HK-2 (cell line): Measurements from ENCODE around the gene OR2A14.
"Not testable (repeated sequence)": the region's sequence is repeated elsewhere in the genome, so short reads cannot be mapped to it uniquely, and the experiment has no call there.

ENCODE experiments used
- DNase-seq: peaks from one replicate; pipeline ENCODE4 v3.0.0-alpha.2; 2018; ENCODE audit not compliant: unreplicated experiment

OR2A14 gene

DNA sequence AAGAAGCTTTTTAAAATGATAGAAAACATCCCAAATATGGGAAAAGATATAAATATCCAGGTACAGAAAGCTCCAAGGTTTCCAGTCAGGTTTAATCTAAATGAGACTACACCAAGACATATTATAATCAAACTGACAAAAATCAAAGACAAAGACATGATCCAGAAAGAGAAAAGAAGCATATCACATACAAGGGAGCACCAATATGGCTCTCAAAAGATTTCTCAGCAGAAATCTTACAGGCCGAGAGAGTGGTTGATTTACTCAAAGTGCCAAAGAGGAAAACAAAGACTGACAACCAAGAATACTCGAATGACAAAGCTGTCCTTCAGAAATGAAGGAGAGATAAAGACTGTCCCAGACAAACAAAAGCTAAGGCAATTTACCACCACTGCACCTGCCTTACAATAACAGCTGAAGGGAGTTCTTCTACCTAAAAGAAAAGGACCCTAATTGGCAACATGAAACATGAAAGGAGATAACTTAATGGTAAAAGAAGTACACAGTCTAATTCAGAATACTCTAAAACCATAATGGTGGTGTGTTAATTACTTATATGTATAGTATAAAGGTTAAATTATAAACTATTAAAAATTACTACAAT lies 25.4 kb downstream of the OR2A14 start:
- no peak for DNase-seq

GRCh38 chr7:144158861-144159260 lies 35.9 kb downstream of the OR2A14 start:
- no peak for DNase-seq

DNA sequence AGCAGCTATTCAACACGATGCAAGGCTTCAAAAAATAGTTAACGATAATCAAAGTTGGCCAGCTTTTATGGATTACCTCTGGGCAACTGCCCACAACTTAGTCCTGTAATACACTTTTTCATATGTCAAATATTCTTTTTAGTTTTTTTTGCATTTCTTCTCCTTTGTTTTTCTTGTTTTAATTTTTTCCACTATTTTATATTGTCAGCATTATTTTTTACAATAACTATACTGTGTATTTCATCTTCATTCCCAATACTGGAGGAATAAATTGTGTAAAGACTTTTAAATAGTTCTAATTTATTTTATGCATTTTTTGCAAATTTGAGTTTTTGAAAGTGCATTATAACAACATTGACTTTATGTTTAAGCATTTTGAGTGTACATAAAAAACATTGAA lies 41.8 kb downstream of the OR2A14 start:
- DNase-seq: no peak

- not testable (repeated sequence) for DNase-seq
Measured at GRCh38 chr7:144171594-144172350, 48.8 kb downstream of the OR2A14 start.

DNA sequence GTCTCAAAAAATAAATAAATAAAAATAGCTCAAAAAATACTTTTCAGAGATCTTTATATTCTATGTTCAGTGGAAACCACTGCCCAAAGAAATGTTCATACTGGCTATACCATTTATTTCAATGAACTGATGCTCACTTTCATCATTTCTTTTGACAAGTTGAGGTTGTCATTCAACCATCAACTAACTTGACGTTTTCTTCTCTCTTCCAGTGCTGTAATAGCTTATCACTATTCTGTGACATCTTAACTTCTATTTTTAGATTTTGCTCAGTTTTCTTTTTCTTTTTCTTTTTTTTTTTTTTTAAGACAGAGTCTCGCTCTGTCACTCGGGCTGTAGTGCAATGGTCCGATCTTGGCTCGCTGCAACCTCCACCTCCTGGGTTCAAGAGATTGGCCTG lies 51.6 kb downstream of the OR2A14 start:
- no peak for DNase-seq

DNA sequence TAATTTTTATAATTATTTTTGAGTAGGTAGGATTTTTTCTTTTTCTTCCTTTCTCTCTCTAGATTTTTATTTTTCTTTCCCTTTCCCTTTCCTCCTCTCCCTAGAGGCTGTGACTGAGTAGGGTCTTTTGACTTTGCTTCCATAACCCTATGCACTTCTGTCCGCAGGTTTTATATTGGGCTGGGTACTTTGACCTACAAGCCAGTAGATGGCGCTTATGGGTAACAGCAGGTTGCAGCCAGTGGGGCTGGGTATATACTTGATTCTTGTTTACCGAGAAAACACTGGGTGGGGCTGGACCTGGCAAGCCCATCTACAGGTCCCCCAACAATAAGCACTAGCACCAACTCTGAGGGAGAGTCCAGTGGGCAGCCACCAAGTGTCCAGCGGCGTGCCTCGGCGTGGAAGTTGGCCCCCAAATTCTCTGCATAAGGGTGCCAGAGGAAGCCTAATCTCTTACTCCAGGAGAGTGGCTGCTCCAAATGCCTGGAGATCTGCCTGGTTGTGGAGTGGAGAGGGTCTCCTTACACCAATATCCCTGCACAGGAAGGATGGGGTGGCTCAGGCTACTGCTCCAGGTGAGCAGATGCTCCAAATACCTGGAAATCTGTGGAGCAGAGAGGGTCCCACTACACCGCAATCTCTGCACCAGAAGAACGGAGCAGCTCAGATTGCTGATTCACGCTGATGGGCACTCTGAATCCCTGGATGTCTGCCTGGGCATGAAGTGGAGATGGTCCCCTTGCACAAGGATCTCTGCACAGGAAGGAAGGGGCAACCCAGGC lies 55.6 kb downstream of the OR2A14 start:
- not testable (repeated sequence) for DNase-seq

DNA sequence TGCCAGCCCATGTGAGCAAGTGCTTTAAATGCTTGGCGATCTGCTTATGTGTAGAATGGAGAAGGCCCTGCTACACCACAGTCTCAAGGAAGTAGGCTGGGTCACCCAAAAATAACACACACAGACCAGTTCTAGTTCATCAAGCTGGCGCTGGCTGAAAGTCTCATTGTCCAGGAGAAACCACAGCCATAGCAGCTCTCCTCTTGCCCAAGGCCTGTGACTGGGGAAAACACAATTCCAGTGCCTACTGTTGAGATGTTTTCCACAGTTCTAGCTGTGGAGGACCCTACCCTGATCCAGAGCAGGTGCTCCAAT lies 56.1 kb downstream of the OR2A14 start:
- not testable (repeated sequence) for DNase-seq
